ENCODE results near the gene DENND1A. TPM values are rescaled to one million over a fixed set of nuclear protein-coding genes. Genes with fewer than 3 reads are reported as not detected.

Gene DENND1A
- total RNA-seq, 1 experiment from 2014 or later, result 42.5 TPM

- H3K36me3 Mint-ChIP-seq (ENCODE audit: insufficient read depth, unreplicated experiment), result peaks cover 7% of the 10 kb centered on the region
- BruUV-seq (replicated peaks), result no TSS peak
- no peak overlapping the region for H3K27ac Mint-ChIP-seq (ENCODE audit: low read depth, unreplicated experiment)
- intact Hi-C loops (cut with micrococcal nuclease), result no loop called here
- H3K4me1 Mint-ChIP-seq (ENCODE audit: insufficient read depth, unreplicated experiment), result no peaks in the 10 kb centered on the region
- ChIA-PET CTCF (interaction anchor here (0.6 kb wide), 1 partner anchor 765 kb away, joined by 3 read pairs; no protein-coding TSS in a partner anchor), POLR2A (no interaction called here)
- DNase-seq (ENCODE audit: unreplicated experiment), result no peak
- no peaks in the 10 kb centered on the region for H3K27me3 Mint-ChIP-seq (ENCODE audit: insufficient read depth, unreplicated experiment)
- H3K4me3 Mint-ChIP-seq (ENCODE audit: unreplicated experiment), result no peak overlapping the region
- H3K9me3 Mint-ChIP-seq (ENCODE audit: unreplicated experiment), result peaks cover 8% of the 10 kb centered on the region
- TF ChIP-seq, protein P1, sequence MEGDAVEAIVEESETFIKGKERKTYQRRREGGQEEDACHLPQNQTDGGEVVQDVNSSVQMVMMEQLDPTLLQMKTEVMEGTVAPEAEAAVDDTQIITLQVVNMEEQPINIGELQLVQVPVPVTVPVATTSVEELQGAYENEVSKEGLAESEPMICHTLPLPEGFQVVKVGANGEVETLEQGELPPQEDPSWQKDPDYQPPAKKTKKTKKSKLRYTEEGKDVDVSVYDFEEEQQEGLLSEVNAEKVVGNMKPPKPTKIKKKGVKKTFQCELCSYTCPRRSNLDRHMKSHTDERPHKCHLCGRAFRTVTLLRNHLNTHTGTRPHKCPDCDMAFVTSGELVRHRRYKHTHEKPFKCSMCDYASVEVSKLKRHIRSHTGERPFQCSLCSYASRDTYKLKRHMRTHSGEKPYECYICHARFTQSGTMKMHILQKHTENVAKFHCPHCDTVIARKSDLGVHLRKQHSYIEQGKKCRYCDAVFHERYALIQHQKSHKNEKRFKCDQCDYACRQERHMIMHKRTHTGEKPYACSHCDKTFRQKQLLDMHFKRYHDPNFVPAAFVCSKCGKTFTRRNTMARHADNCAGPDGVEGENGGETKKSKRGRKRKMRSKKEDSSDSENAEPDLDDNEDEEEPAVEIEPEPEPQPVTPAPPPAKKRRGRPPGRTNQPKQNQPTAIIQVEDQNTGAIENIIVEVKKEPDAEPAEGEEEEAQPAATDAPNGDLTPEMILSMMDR (IDR thresholded peaks at IDR 0.05; ENCODE audit: unreplicated experiment), result no peak
Observed at GRCh38 chr9:123530244-123530643, 399.7 kb downstream of the DENND1A start.

GRCh38 chr9:123528501-123528900 is 401.4 kb downstream of the DENND1A start:
- POLR2A ChIA-PET, result no interaction called here
- Mint-ChIP-seq H3K27ac (ENCODE audit: low read depth, unreplicated experiment) (no peak overlapping the region), H3K9me3 (ENCODE audit: unreplicated experiment) (peaks cover 8% of the 10 kb centered on the region), H3K4me3 (ENCODE audit: unreplicated experiment) (no peak overlapping the region), H3K4me1 (ENCODE audit: insufficient read depth, unreplicated experiment) (no peaks in the 10 kb centered on the region), H3K36me3 (ENCODE audit: insufficient read depth, unreplicated experiment) (no peaks in the 10 kb centered on the region), H3K27me3 (ENCODE audit: insufficient read depth, unreplicated experiment) (no peaks in the 10 kb centered on the region)
- intact Hi-C loops (cut with micrococcal nuclease), result no loop called here
- CTCF ChIA-PET, result interaction anchor here (0.7 to 1.5 kb wide), 3 partner anchors 13 to 1008 kb away, joined by 3 to 7 read pairs (median 3); no protein-coding TSS in a partner anchor
- no peak for DNase-seq (ENCODE audit: unreplicated experiment)
- no TSS peak for BruUV-seq (replicated peaks)
- TF ChIP-seq, protein P1 (IDR thresholded peaks at IDR 0.05; ENCODE audit: unreplicated experiment), result no peak

DNA sequence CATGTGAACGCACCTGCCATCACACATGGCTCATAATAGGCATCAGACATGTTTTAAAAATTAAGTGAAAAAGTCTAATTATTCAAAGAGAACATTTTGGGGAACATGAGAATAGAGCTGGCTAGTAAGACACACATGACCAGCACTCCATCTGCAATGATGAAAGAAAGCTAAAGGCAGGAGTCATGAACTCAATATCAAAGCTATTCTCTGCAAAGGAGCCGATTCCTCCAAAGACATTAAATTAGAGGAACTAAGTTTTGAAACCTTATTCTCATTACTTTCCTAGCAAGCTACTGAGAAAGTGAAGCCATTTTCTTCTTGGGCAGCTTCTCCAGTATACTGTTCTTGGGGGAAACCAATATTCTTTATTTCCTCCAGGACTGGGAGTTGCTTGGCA is 401.9 kb downstream of the DENND1A start:
- Mint-ChIP-seq H3K9me3 (ENCODE audit: unreplicated experiment) (peaks cover 8% of the 10 kb centered on the region), H3K4me3 (ENCODE audit: unreplicated experiment) (no peak overlapping the region), H3K4me1 (ENCODE audit: insufficient read depth, unreplicated experiment) (no peaks in the 10 kb centered on the region), H3K27ac (ENCODE audit: low read depth, unreplicated experiment) (no peak overlapping the region), H3K36me3 (ENCODE audit: insufficient read depth, unreplicated experiment) (no peaks in the 10 kb centered on the region), H3K27me3 (ENCODE audit: insufficient read depth, unreplicated experiment) (no peaks in the 10 kb centered on the region)
- ChIA-PET CTCF (interaction anchor here (1.4 to 1.5 kb wide), 2 partner anchors 14 to 15 kb away, joined by 3 to 7 read pairs; no protein-coding TSS in a partner anchor), POLR2A (no interaction called here)
- DNase-seq (ENCODE audit: unreplicated experiment), result no peak
- no TSS peak for BruUV-seq (replicated peaks)
- TF ChIP-seq, protein P1 (IDR thresholded peaks at IDR 0.05; ENCODE audit: unreplicated experiment), result no peak
- intact Hi-C loops (cut with micrococcal nuclease), result no loop called here

GRCh38 chr9:123525957-123526356 is 404.0 kb downstream of the DENND1A start:
- Mint-ChIP-seq H3K27ac (ENCODE audit: low read depth, unreplicated experiment) (no peak overlapping the region), H3K9me3 (ENCODE audit: unreplicated experiment) (peaks cover 8% of the 10 kb centered on the region), H3K27me3 (ENCODE audit: insufficient read depth, unreplicated experiment) (no peaks in the 10 kb centered on the region), H3K4me1 (ENCODE audit: insufficient read depth, unreplicated experiment) (no peaks in the 10 kb centered on the region), H3K4me3 (ENCODE audit: unreplicated experiment) (no peak overlapping the region), H3K36me3 (ENCODE audit: insufficient read depth, unreplicated experiment) (no peaks in the 10 kb centered on the region)
- no peak for DNase-seq (ENCODE audit: unreplicated experiment)
- POLR2A ChIA-PET, result no interaction called here
- TF ChIP-seq, protein P1 (IDR thresholded peaks at IDR 0.05; ENCODE audit: unreplicated experiment), result no peak
- CTCF ChIA-PET, result no interaction called here
- intact Hi-C loops (cut with micrococcal nuclease), result no loop called here
- BruUV-seq (replicated peaks), result no TSS peak
